NCI-H1417 treated with DMSO at 0.1 percent for 48 hours (cell line): ENCODE measurements around the gene UBE2G1.
"Not testable (repeated sequence)": the region's sequence is repeated elsewhere in the genome, so short reads cannot be mapped to it uniquely, and the experiment has no call there.

Experiments
- DNase-seq: peaks from one replicate; lab custom pipeline; 2025; lab: John Stamatoyannopoulos, UW

UBE2G1 gene

GRCh38 chr17:4375039-4375748, 8.7 kb upstream of the UBE2G1 start:
- no peak for DNase-seq

GRCh38 chr17:4369557-4370230, 3.2 kb upstream of the UBE2G1 start:
- DNase-seq, result no peak

GRCh38 chr17:4368341-4368740, 1.9 kb upstream of the UBE2G1 start:
- DNase-seq, result no peak

GRCh38 chr17:4367177-4367576, 702 bp upstream of the UBE2G1 start:
- DNase-seq, result not testable (repeated sequence)

GRCh38 chr17:4365628-4366326, 698 bp downstream of the UBE2G1 start:
- no peak for DNase-seq

GRCh38 chr17:4365103-4365627, 1.3 kb downstream of the UBE2G1 start:
- peak; percentile 51 for DNase-seq

- no peak for DNase-seq
Observed at GRCh38 chr17:4364622-4365041, 1.8 kb downstream of the UBE2G1 start.

GRCh38 chr17:4362141-4362540, 4.3 kb downstream of the UBE2G1 start:
- DNase-seq, result no peak

- no peak for DNase-seq
Observed at GRCh38 chr17:4358154-4358553, 8.3 kb downstream of the UBE2G1 start.

- no peak for DNase-seq
Observed at GRCh38 chr17:4357671-4358070, 8.8 kb downstream of the UBE2G1 start.

GRCh38 chr17:4357030-4357628, 9.3 kb downstream of the UBE2G1 start:
- no peak for DNase-seq

- no peak for DNase-seq
Observed at GRCh38 chr17:4354862-4355514, 11.5 kb downstream of the UBE2G1 start.

- no peak for DNase-seq
Observed at GRCh38 chr17:4354206-4354605, 12.3 kb downstream of the UBE2G1 start.

- DNase-seq, result not testable (repeated sequence)
Observed at GRCh38 chr17:4350214-4350613, 16.3 kb downstream of the UBE2G1 start.

GRCh38 chr17:4345581-4346252, 20.8 kb downstream of the UBE2G1 start:
- DNase-seq, result no peak

- DNase-seq, result no peak
Observed at GRCh38 chr17:4344926-4345325, 21.5 kb downstream of the UBE2G1 start.

- DNase-seq, result no peak
Observed at GRCh38 chr17:4342535-4342934, 23.9 kb downstream of the UBE2G1 start.

- no peak for DNase-seq
Observed at GRCh38 chr17:4341616-4341977, 24.9 kb downstream of the UBE2G1 start.

GRCh38 chr17:4340914-4341615, 25.4 kb downstream of the UBE2G1 start:
- DNase-seq, result no peak

GRCh38 chr17:4334776-4335584, 31.5 kb downstream of the UBE2G1 start:
- no peak for DNase-seq
